MCF 10A (cell line): ENCODE results near the gene ITGA1. TPM values are rescaled to one million over a fixed set of nuclear protein-coding genes. Genes with fewer than 3 reads are reported as not detected.

ENCODE experiments used
- BruUV-seq: library from RNA; stranded (reverse); fragments of 400-500 nt; replicated peaks from 2 replicates; lab custom pipeline; 2021; lab: Mats Ljungman, UMichigan
- CTCF ChIA-PET: fragments of 300-600 bp; sonication (Branson Sonifier 250); formaldehyde crosslinking; extraction: SDS; loops from one replicate; lab custom pipeline; 2021; ENCODE audit warnings: antibody characterized with exemption, inconsistent platforms; lab: Yijun Ruan, JAX
- POLR2A ChIA-PET: fragments of 300-600, 350-650 bp; sonication (Branson Sonifier 250); formaldehyde crosslinking; extraction: SDS; loops from one replicate; lab custom pipeline; 2020; ENCODE audit warnings: antibody characterized with exemption, inconsistent platforms; lab: Yijun Ruan, JAX
- DNase-seq: peaks from one replicate; pipeline ENCODE4 v3.0.0-alpha.2; 2018; ENCODE audit not compliant: unreplicated experiment
- H3K27ac Mint-ChIP-seq: one replicate; pipeline ENCODE4 v1.8.0; 2022; ENCODE audit warnings: mild to moderate bottlenecking, low read depth, mixed read lengths; ENCODE audit not compliant: unreplicated experiment
- H3K27me3 Mint-ChIP-seq: one replicate; pipeline ENCODE4 v1.8.0; 2022; ENCODE audit warnings: mixed read lengths; ENCODE audit not compliant: insufficient read depth, unreplicated experiment
- H3K36me3 Mint-ChIP-seq: one replicate; pipeline ENCODE4 v1.8.0; 2022; ENCODE audit warnings: mild to moderate bottlenecking, moderate library complexity, mixed read lengths; ENCODE audit not compliant: insufficient read depth, unreplicated experiment
- H3K4me1 Mint-ChIP-seq: one replicate; pipeline ENCODE4 v1.8.0; 2022; ENCODE audit warnings: mixed read lengths; ENCODE audit not compliant: insufficient read depth, unreplicated experiment
- H3K4me3 Mint-ChIP-seq: one replicate; pipeline ENCODE4 v1.8.0; 2022; ENCODE audit warnings: mild to moderate bottlenecking, moderate library complexity, mixed read lengths; ENCODE audit not compliant: unreplicated experiment
- H3K9me3 Mint-ChIP-seq: one replicate; pipeline ENCODE4 v1.8.0; 2022; ENCODE audit warnings: mixed read lengths; ENCODE audit not compliant: unreplicated experiment
- intact Hi-C: fragments of 100-400 bp; cut with micrococcal nuclease; formaldehyde crosslinking; loops from 2 replicates; pipeline ENCODE4 v1.14.1; 2022
- total RNA-seq: library from RNA; stranded (reverse); gene quantifications from 2 replicates; pipeline ENCODE4 v1.2.3, GENCODE V29; 2022
- TF ChIP-seq, protein P1 (sequence below): fragments of 200-600 bp; IDR thresholded peaks from one replicate; pipeline ENCODE4 v1.8.0; 2022; ENCODE audit warnings: antibody characterized with exemption, mild to moderate bottlenecking; ENCODE audit not compliant: unreplicated experiment

The ITGA1 gene
- total RNA-seq, 1 experiment from 2014 or later: 7.7 TPM

DNA sequence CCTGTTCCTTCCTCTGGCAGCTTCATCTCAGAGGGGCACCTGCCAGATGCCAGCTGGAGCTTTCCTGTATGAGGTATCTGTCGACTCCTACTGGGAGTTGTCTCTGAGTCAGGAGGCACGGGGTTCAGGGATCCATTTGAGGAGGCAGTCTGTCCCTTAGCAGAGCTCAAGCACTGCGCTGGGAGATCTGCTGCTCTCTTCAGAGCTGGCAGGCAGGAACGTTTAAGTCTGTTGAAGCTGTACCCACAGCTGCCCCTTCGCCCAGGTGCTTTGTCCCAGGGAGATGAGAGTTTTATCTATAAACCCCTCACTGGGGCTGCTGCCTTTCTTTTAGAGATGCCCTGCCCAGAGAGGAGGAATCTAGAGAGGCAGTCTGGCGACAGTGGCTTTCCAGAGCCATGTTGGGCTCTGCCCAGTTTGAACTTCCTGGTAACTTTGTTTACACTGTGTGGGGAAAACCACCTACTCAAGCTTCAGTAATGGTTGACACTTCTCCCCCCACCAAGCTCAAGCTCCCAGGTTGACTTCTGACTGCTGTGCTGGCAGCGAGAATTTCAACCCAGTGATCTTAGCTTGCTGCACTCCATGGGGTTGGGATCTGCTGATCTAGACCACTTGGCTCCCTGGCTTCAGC is 189.7 kb downstream of the ITGA1 start:
- Mint-ChIP-seq H3K9me3 (peaks cover 7% of the 10 kb centered on the region), H3K27ac (no peak overlapping the region), H3K4me1 (no peaks in the 10 kb centered on the region), H3K27me3 (no peaks in the 10 kb centered on the region), H3K4me3 (no peak overlapping the region), H3K36me3 (no peaks in the 10 kb centered on the region)
- intact Hi-C loops: no loop called here
- ChIA-PET POLR2A (no interaction called here), CTCF (interaction anchor here (0.6 to 3.0 kb wide), 3 partner anchors 21 to 1035 kb away, joined by 3 to 14 read pairs (median 3); no protein-coding TSS in a partner anchor)
- no peak for DNase-seq
- BruUV-seq: no TSS peak
- TF ChIP-seq, protein P1, sequence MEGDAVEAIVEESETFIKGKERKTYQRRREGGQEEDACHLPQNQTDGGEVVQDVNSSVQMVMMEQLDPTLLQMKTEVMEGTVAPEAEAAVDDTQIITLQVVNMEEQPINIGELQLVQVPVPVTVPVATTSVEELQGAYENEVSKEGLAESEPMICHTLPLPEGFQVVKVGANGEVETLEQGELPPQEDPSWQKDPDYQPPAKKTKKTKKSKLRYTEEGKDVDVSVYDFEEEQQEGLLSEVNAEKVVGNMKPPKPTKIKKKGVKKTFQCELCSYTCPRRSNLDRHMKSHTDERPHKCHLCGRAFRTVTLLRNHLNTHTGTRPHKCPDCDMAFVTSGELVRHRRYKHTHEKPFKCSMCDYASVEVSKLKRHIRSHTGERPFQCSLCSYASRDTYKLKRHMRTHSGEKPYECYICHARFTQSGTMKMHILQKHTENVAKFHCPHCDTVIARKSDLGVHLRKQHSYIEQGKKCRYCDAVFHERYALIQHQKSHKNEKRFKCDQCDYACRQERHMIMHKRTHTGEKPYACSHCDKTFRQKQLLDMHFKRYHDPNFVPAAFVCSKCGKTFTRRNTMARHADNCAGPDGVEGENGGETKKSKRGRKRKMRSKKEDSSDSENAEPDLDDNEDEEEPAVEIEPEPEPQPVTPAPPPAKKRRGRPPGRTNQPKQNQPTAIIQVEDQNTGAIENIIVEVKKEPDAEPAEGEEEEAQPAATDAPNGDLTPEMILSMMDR: no peak

DNA sequence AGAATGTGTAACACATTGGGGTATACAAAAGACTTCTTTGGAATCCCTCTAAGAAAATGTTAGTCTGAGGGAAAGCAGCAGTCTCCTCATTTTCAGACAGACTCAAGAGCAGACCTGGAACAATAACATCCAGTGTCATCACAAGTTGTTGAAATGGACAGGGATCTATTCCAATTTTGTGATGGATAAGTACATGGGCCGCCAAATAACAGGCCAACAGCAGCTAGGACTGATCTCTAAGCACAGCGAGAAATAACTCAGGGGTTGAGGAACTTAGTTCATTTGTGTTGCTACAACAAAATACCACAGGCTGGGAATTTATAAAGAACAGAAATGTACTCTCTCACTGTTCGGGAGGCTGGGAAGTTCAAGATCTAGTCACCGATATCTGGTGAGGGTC is 193.8 kb downstream of the ITGA1 start:
- no TSS peak for BruUV-seq
- Mint-ChIP-seq H3K4me3 (no peak overlapping the region), H3K4me1 (peaks cover 9% of the 10 kb centered on the region), H3K36me3 (no peaks in the 10 kb centered on the region), H3K27ac (no peak overlapping the region), H3K27me3 (no peaks in the 10 kb centered on the region), H3K9me3 (peaks cover 5% of the 10 kb centered on the region)
- TF ChIP-seq, protein P1: no peak
- ChIA-PET POLR2A (no interaction called here), CTCF (interaction anchor here (0.6 to 1.2 kb wide), 2 partner anchors 9 to 33 kb away, joined by 3 read pairs; no protein-coding TSS in a partner anchor)
- DNase-seq: no peak
- intact Hi-C loops: loop anchor here (10.0 kb wide), 1 partner anchor 197 kb away; the partner anchor contains the start of genes ITGA1 and PELO

DNA sequence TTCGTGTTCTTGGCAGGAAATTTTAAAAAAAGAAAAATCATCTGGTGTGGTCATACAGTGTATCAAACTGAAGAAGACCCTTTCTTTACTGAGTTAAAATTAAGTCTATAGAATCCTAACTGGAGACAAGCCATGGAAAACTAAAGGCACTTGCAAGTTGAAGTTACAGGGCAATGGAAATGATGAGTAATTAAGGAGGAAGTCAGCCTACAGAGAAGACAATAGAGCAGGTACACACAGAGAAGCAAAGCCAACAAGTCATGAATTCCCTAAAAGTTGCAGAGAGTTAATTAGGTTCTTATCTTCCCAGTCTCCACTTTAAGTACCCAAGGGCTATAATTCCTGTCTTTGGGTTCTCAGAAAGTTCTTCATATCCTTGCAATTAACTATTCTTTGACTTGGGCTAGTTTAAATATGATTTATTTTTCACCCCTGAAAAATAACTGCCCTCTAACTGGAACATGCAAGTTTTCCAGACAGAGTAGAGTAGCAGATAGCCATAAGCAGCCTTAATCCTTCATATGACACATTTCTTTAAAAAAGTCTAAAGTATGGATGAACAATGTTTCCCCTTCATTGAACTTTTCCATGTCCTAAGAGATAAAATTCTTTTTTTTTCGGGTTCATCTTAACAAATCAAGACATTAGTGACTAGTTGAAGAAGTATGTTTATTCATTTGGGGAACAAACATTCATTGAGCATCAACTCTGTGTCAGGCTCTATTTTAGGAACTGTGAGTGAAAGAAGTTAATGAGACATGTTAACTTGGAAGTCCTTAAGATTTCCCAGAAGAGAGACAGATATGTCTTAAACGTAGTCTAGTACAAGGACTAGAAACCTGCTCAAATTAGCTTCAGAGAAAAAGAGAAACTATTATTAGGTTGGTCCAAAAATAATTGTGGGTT is 196.3 kb downstream of the ITGA1 start:
- ChIA-PET POLR2A (interaction anchor here (1.1 kb wide), 1 partner anchor 23 kb away, joined by 3 read pairs; no protein-coding TSS in a partner anchor), CTCF (interaction anchor here (0.7 kb wide), 1 partner anchor 68 kb away, joined by 4 read pairs; no protein-coding TSS in a partner anchor)
- intact Hi-C loops: loop anchor here (10.0 kb wide), 1 partner anchor 199 kb away; the partner anchor contains the start of genes ITGA1 and PELO
- Mint-ChIP-seq H3K27ac (peak overlapping the region; percentile 25), H3K27me3 (no peaks in the 10 kb centered on the region), H3K4me1 (peaks cover 28% of the 10 kb centered on the region), H3K9me3 (peaks cover 6% of the 10 kb centered on the region), H3K36me3 (no peaks in the 10 kb centered on the region), H3K4me3 (no peak overlapping the region)
- BruUV-seq: no TSS peak
- no peak for DNase-seq
- TF ChIP-seq, protein P1: no peak
